IPS DF 4.7 (cell line): Measurements from ENCODE around the gene RET.

Experiments
- DNase-seq: peaks from one replicate; pipeline ENCODE4 v3.0.0-alpha.2; 2013; ENCODE audit warnings: low spot score; ENCODE audit errors: extremely low read depth

Gene RET

GRCh38 chr10:43106256-43107091 lies 29.6 kb downstream of the RET start:
- DNase-seq: no peak

- no peak for DNase-seq
Observed at GRCh38 chr10:43108951-43109350, 32.1 kb downstream of the RET start.

GRCh38 chr10:43109671-43110249 lies 32.9 kb downstream of the RET start:
- no peak for DNase-seq

DNA sequence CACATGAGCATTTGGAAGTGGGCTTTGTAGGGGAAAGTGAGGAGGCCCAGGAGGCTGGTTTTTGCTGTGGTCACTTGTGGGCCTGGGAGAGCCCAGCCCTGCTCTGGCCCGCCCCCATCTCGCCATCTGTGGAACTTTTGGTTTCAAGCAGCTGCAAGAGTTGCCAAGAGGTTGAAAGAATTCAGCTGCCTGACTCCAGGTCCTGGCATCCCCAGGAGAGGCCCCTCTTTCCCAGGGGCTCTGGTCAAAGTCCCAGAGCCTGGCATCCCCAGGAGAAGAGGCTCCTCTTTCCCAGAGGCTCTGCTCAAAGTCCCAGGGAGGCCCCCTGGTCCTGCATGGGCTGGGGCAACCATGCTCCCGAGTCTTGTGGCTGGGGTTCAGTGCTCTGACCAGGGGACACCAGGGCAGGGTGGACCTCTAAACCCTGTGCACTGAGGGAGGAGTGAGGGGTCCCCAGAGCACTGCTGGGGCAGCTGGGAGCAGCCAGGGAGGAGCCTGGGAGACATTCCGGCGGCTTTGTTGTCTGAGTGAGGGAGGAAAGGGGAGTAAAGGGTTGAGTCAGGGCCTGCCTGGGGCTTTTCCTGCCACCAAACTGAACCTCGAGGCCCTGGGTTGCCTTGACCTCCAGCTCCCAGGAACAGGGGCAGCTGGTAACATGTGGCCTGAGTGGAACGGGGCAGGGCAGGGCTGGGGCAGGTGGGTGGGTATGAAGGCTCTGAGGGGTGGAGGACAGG lies 33.6 kb downstream of the RET start:
- no peak for DNase-seq

DNA sequence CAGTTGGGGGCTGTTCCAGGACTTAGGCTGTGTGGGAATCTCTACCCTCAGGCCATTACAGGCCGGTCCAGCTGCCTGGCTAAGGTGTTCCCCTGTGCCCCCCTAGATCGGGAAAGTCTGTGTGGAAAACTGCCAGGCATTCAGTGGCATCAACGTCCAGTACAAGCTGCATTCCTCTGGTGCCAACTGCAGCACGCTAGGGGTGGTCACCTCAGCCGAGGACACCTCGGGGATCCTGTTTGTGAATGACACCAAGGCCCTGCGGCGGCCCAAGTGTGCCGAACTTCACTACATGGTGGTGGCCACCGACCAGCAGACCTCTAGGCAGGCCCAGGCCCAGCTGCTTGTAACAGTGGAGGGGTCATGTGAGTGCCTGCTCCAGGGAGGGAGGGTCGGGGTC lies 34.2 kb downstream of the RET start:
- no peak for DNase-seq

- DNase-seq: no peak
Observed at GRCh38 chr10:43111921-43112607, 35.2 kb downstream of the RET start.

- DNase-seq: no peak
Observed at GRCh38 chr10:43112608-43112961, 35.7 kb downstream of the RET start.

DNA sequence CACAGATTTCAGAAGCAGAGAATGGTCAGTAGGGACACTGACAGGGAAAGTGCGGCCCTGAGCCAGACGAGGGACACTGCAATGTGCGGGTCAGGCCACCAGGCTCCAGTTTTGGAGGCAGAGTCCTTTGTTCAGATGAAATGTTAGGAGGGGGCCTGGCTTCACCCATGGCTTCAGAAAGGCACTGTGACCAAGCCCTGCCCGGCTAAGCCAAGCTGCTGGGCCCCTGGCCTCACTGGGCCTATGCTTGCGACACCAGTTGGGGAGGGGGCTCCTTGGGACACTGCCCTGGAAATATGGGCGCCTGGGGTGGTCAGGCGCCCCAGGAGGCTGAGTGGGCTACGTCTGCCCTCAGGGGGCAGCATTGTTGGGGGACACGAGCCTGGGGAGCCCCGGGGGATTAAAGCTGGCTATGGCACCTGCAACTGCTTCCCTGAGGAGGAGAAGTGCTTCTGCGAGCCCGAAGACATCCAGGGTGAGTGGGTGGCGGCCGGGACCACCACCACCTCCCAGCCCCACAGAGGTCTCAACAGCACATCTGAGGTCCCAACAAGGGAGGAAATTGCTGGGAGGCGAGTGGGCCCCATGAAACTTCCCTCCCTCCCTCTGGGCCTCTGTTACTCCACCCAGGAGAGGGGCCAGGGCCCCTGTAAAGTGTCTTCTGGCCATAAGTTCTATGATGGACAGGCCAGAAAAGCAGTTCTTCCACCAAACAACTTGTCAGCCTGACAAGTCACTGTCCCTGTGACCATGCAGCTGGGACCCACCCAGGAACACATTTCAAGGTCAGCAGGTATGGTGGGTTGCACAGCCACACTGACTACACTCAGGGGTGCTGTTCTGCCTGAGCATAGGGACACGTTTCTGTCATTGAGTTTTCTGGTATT lies 36.6 kb downstream of the RET start:
- no peak for DNase-seq

DNA sequence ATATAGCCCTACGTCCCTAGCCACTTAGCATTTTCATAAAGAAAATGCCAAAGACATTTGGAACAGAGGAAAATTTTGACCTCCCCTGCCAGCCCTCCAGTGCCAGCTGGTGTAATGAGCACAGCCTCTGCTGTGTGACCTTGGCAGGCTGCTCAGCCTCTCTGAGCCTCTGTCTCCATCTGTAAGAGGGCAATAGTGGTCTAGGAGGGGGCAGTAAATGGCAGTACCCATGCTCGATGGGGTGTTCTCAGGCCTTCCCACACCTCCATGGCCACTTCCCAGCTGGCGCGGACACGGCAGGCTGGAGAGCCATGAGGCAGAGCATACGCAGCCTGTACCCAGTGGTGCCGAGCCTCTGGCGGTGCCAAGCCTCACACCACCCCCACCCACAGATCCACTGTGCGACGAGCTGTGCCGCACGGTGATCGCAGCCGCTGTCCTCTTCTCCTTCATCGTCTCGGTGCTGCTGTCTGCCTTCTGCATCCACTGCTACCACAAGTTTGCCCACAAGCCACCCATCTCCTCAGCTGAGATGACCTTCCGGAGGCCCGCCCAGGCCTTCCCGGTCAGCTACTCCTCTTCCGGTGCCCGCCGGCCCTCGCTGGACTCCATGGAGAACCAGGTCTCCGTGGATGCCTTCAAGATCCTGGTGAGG lies 37.3 kb downstream of the RET start:
- no peak for DNase-seq

DNA sequence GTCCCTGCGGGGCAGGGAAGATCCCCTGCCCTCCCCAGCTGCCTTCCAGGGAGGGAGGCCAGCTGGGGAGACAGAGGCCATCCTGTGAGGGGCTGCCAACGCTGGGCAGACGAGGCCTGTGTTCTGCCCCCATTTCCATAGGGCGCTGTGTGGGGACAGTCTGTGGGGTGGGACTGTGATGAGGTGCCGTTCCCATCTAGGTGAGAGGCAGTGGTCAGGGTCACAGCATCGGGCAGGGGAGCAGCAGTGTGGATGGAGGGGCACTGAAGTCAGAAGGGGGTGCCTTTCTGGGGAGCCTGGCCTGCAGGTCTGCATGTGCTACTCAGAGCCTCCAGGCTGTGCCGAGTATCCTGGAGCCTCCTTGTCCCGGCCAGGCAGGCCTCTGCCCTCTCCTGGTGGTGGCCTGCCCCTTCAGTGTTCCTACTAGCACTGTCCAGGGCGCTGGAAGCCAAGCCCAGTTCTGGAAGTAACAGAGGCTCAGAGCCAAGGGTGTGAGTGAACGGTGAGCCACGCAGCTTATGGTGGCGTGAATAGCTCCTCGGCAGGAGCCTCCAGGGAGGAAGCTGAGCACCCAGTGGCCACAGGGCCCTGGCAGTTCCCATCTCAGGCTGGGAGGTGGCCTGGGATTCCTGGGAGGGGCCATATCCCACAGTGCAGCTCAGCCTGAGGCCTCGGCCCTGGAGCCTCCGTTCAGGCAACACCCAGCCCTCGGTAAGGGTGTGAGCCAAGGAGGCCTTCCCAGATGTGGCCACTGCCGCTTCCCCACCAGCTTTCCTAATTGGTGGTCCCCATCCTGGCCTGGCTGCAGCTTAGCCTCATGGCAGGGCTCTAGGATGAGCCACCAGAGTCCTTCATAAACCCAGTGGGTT lies 38.1 kb downstream of the RET start:
- DNase-seq: no peak

GRCh38 chr10:43115881-43116595 lies 39.2 kb downstream of the RET start:
- DNase-seq: no peak

GRCh38 chr10:43116596-43116995 lies 39.7 kb downstream of the RET start:
- DNase-seq: no peak

GRCh38 chr10:43117031-43117776 lies 40.3 kb downstream of the RET start:
- no peak for DNase-seq

DNA sequence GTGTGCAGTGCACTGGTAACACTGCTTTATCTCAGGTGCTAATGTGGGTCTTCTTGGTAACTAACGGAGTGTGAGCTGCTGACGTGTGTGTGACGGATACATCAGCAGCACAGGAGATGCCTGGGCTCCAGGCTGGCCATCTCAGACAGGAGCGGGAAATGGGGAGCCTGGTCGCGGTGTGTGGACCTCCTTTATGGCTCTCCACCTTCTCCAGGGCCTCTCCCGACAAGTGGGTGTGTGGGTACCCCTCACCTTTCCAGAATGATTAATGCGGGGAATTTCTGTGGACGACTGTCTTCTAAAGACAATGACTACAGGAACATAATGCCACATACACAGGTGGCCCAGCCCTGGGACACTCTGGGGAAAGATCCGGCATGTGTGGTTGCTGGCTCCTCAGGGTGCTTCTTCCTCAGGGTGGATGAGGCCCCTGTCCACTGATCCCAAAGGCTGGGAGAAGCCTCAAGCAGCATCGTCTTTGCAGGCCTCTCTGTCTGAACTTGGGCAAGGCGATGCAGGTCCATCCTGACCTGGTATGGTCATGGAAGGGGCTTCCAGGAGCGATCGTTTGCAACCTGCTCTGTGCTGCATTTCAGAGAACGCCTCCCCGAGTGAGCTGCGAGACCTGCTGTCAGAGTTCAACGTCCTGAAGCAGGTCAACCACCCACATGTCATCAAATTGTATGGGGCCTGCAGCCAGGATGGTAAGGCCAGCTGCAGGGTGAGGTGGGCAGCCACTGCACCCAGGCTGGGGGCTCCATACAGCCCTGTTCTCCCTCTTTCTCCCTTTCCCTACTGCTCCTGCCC lies 41.1 kb downstream of the RET start:
- no peak for DNase-seq

GRCh38 chr10:43118631-43119415 lies 42.0 kb downstream of the RET start:
- DNase-seq: no peak

DNA sequence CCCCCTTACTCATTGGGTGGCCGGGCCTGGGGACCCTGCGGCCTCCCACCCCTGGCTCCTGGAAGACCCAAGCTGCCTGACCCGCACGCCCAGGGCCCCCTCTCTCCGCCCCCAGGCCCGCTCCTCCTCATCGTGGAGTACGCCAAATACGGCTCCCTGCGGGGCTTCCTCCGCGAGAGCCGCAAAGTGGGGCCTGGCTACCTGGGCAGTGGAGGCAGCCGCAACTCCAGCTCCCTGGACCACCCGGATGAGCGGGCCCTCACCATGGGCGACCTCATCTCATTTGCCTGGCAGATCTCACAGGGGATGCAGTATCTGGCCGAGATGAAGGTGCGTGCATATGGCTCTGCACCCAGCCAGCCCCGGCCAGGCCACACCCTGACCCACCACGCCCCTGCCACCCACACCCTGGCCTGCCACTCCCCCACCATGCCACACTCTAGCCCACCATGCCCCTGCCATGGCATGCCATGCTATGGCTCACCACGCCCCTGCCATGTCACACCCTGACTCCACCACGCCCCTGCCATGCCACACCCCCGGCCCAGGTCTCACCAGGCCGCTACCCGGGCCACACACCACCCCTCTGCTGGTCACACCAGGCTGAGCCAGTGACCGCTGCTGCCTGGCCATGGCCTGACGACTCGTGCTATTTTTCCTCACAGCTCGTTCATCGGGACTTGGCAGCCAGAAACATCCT lies 42.7 kb downstream of the RET start:
- no peak for DNase-seq
